Head of caudate nucleus (tissue), 42 donors: Measurements from ENCODE around the gene FAM53B.

Experiments used
- DNase-seq, 42 donors: peaks; one replicate each; pipeline versions ENCODE4 v3.0.0 to v3.0.0-alpha.2; 2020 to 2021; ENCODE audit warnings: mixed read lengths in 7 of 42
- intact Hi-C: fragments of 100-400 bp; cut with DNase I; formaldehyde crosslinking; loops from one replicate; pipeline ENCODE4 v1.15.0; 2022

Gene FAM53B

GRCh38 chr10:124663766-124664360 is 80.3 kb downstream of the FAM53B start:
- intact Hi-C loops: no loop called here
- DNase-seq: no peak

- DNase-seq: no peak
- intact Hi-C loops: no loop called here
Measured at GRCh38 chr10:124663228-124663627, 81.0 kb downstream of the FAM53B start.

- intact Hi-C loops: no loop called here
- no peak for DNase-seq
Measured at GRCh38 chr10:124661660-124662180, 82.5 kb downstream of the FAM53B start.

GRCh38 chr10:124660404-124661125 is 83.6 kb downstream of the FAM53B start:
- no peak for DNase-seq
- intact Hi-C loops: no loop called here

- DNase-seq: no peak
- intact Hi-C loops: no loop called here
Measured at GRCh38 chr10:124659380-124659779, 84.8 kb downstream of the FAM53B start.

GRCh38 chr10:124658591-124659242 is 85.5 kb downstream of the FAM53B start:
- intact Hi-C loops: no loop called here
- DNase-seq: no peak

- intact Hi-C loops: no loop called here
- DNase-seq: no peak
Measured at GRCh38 chr10:124657806-124658205, 86.4 kb downstream of the FAM53B start.

GRCh38 chr10:124656541-124656940 is 87.6 kb downstream of the FAM53B start:
- intact Hi-C loops: no loop called here
- DNase-seq: no peak

GRCh38 chr10:124656113-124656490 is 88.1 kb downstream of the FAM53B start:
- intact Hi-C loops: no loop called here
- DNase-seq: no peak

GRCh38 chr10:124655191-124656112 is 88.7 kb downstream of the FAM53B start:
- intact Hi-C loops: no loop called here
- no peak for DNase-seq

GRCh38 chr10:124654686-124655085 is 89.5 kb downstream of the FAM53B start:
- intact Hi-C loops: no loop called here
- DNase-seq: no peak

- peak in 1 of 42 donors; percentile 43 for DNase-seq
- intact Hi-C loops: no loop called here
Measured at GRCh38 chr10:124653811-124654651, 90.1 kb downstream of the FAM53B start.

- intact Hi-C loops: no loop called here
- DNase-seq: no peak
Measured at GRCh38 chr10:124653311-124653710, 90.9 kb downstream of the FAM53B start.

- no peak for DNase-seq
- intact Hi-C loops: no loop called here
Measured at GRCh38 chr10:124652701-124653100, 91.5 kb downstream of the FAM53B start.

- intact Hi-C loops: no loop called here
- no peak for DNase-seq
Measured at GRCh38 chr10:124652200-124652599, 92.0 kb downstream of the FAM53B start.

GRCh38 chr10:124651402-124651891 is 92.7 kb downstream of the FAM53B start:
- no peak for DNase-seq
- intact Hi-C loops: no loop called here

- intact Hi-C loops: no loop called here
- DNase-seq: no peak
Measured at GRCh38 chr10:124650820-124651401, 93.3 kb downstream of the FAM53B start.

GRCh38 chr10:124650263-124650662 is 93.9 kb downstream of the FAM53B start:
- intact Hi-C loops: no loop called here

More at GRCh38 chr10:124650263-124650662, 93.9 kb downstream of the FAM53B start:
- no peak for DNase-seq
